WTC11 (cell line): ENCODE data around the gene PRR13. TPM values are rescaled to one million over a fixed set of nuclear protein-coding genes. Genes with fewer than 3 reads are reported as not detected.
"Not testable (repeated sequence)": the region's sequence is repeated elsewhere in the genome, so short reads cannot be mapped to it uniquely, and the experiment has no call there.

Experiments
- ATAC-seq: fragments of 200-7000 bp; cut with Tn5 transposase; 2 replicates; pipeline ENCODE4 v1.10.0; 2021; ENCODE audit warnings: mild to moderate bottlenecking, moderate library complexity
- CTCF ChIA-PET: fragments of 300-600 bp; sonication (Branson Sonifier 250); formaldehyde crosslinking; loops from one replicate; lab custom pipeline; 2021; ENCODE audit warnings: antibody characterized with exemption; lab: Charles Lee
- POLR2A ChIA-PET: fragments of 350-600 bp; sonication (Branson Sonifier 250); formaldehyde crosslinking; loops from one replicate; lab custom pipeline; 2021; ENCODE audit warnings: antibody characterized with exemption; lab: Charles Lee
- DNase-seq: peaks from one replicate; pipeline ENCODE4 v3.0.0; 2021; ENCODE audit warnings: low spot score
- H3K27ac Mint-ChIP-seq: 2 replicates; pipeline ENCODE4 v1.8.0; 2021; ENCODE audit warnings: mixed read lengths
- H3K27me3 Mint-ChIP-seq: 2 replicates; pipeline ENCODE4 v1.8.0; 2021; ENCODE audit warnings: low read depth, mild to moderate bottlenecking, moderate library complexity, mixed read lengths
- H3K36me3 Mint-ChIP-seq: 2 replicates; pipeline ENCODE4 v1.8.0; 2021; ENCODE audit warnings: mixed read lengths
- H3K4me1 Mint-ChIP-seq: 2 replicates; pipeline ENCODE4 v1.8.0; 2022; ENCODE audit warnings: mixed read lengths
- H3K4me3 Mint-ChIP-seq: 2 replicates; pipeline ENCODE4 v1.8.0; 2021; ENCODE audit warnings: mild to moderate bottlenecking, moderate library complexity, mixed read lengths
- H3K9me3 Mint-ChIP-seq: 2 replicates; pipeline ENCODE4 v1.8.0; 2021; ENCODE audit warnings: mixed read lengths
- CREM ChIP-seq: sonication (generic); formaldehyde crosslinking; IDR thresholded peaks from 2 replicates; pipeline ENCODE4 v1.8.1; 2022; ENCODE audit warnings: mild to moderate bottlenecking, missing genetic modification reagents, moderate library complexity
- ELF4 ChIP-seq: sonication (generic); formaldehyde crosslinking; IDR thresholded peaks from 2 replicates; pipeline ENCODE4 v1.8.1; 2022; ENCODE audit warnings: low read depth, mild to moderate bottlenecking, moderate library complexity, missing genetic modification reagents
- KAT7 ChIP-seq: sonication (generic); formaldehyde crosslinking; IDR thresholded peaks from 2 replicates; pipeline ENCODE4 v1.8.1; 2023; ENCODE audit warnings: missing genetic modification reagents, mild to moderate bottlenecking, borderline replicate concordance
- NFYB ChIP-seq: sonication (generic); formaldehyde crosslinking; conservative IDR thresholded peaks from 2 replicates; pipeline ENCODE4 v1.8.0; 2022; ENCODE audit warnings: low read depth, missing genetic modification reagents
- NR3C1 ChIP-seq: sonication (generic); formaldehyde crosslinking; conservative IDR thresholded peaks from 2 replicates; pipeline ENCODE4 v1.8.1; 2023; ENCODE audit warnings: low read depth, mild to moderate bottlenecking, missing genetic modification reagents
- PRRX2 ChIP-seq: fragments of 250-450 bp; sonication (Bioruptor Pico); IDR thresholded peaks from 2 replicates; pipeline ENCODE4 v1.8.0; 2021; ENCODE audit warnings: mild to moderate bottlenecking
- SP1 ChIP-seq: sonication (generic); formaldehyde crosslinking; conservative IDR thresholded peaks from 2 replicates; pipeline ENCODE4 v1.8.1; 2022; ENCODE audit warnings: missing genetic modification reagents
- ZNF232 ChIP-seq: sonication (generic); formaldehyde crosslinking; IDR thresholded peaks from 2 replicates; pipeline ENCODE4 v1.8.0; 2022; ENCODE audit warnings: mild to moderate bottlenecking, missing genetic modification reagents
- ZNF416 ChIP-seq: fragments of 250-450 bp; sonication (Bioruptor Pico); IDR thresholded peaks from 2 replicates; pipeline ENCODE4 v1.9.0; 2021; ENCODE audit warnings: mild to moderate bottlenecking, inconsistent platforms
- total RNA-seq: library from RNA; stranded (reverse); gene quantifications from 3 replicates; pipeline ENCODE4 v1.2.3, GENCODE V29; 2021
- TF ChIP-seq, protein P1 (sequence below): sonication (generic); formaldehyde crosslinking; IDR thresholded peaks from 2 replicates; pipeline ENCODE4 v1.8.0; 2023; ENCODE audit warnings: mild to moderate bottlenecking, missing genetic modification reagents
- TF ChIP-seq, protein P2 (sequence below): sonication (generic); formaldehyde crosslinking; IDR thresholded peaks from 2 replicates; pipeline ENCODE4 v1.8.1; 2023; ENCODE audit warnings: mild to moderate bottlenecking, moderate library complexity, missing genetic modification reagents
- TF ChIP-seq, protein P3 (sequence below): sonication (generic); formaldehyde crosslinking; IDR thresholded peaks from 2 replicates; pipeline ENCODE4 v1.8.0; 2022; ENCODE audit warnings: mild to moderate bottlenecking, missing genetic modification reagents
- TF ChIP-seq, protein P4 (sequence below): sonication (generic); formaldehyde crosslinking; IDR thresholded peaks from 2 replicates; pipeline ENCODE4 v1.8.0; 2023; ENCODE audit warnings: missing genetic modification reagents
- TF ChIP-seq, protein P5 (sequence below): sonication (generic); formaldehyde crosslinking; IDR thresholded peaks from 2 replicates; pipeline ENCODE4 v1.8.0; 2022; ENCODE audit warnings: mild to moderate bottlenecking, missing genetic modification reagents
- TF ChIP-seq, protein P6 (sequence below): fragments of 200-600 bp; IDR thresholded peaks from 2 replicates; pipeline ENCODE4 v1.8.0; 2022; ENCODE audit warnings: antibody characterized with exemption

PRR13 gene
- total RNA-seq, 1 experiment from 2014 or later: 187 TPM

DNA sequence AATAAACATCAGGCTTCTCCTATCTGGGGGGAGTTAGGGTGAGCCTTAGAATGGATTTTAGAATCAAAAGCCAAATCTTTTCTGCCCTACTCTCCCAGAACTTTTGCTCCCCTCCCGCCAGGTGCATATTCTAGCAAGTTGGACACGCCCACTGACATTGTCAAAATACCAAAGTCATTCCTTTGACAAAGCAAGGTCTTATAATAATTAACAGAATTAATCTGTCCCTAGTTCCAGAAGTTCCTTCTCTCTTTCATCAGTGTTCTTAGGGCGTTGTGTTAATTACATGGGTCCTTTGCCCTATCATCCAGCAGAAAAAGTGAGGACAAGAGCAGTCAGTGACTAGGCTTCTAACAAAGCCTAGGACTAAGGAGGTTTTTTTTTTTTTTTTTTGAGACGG lies 2.4 kb downstream of the PRR13 start (continued):
- TF ChIP-seq ZNF416 (CRISPR knock-in tag): no peak
- TF ChIP-seq, protein P1, sequence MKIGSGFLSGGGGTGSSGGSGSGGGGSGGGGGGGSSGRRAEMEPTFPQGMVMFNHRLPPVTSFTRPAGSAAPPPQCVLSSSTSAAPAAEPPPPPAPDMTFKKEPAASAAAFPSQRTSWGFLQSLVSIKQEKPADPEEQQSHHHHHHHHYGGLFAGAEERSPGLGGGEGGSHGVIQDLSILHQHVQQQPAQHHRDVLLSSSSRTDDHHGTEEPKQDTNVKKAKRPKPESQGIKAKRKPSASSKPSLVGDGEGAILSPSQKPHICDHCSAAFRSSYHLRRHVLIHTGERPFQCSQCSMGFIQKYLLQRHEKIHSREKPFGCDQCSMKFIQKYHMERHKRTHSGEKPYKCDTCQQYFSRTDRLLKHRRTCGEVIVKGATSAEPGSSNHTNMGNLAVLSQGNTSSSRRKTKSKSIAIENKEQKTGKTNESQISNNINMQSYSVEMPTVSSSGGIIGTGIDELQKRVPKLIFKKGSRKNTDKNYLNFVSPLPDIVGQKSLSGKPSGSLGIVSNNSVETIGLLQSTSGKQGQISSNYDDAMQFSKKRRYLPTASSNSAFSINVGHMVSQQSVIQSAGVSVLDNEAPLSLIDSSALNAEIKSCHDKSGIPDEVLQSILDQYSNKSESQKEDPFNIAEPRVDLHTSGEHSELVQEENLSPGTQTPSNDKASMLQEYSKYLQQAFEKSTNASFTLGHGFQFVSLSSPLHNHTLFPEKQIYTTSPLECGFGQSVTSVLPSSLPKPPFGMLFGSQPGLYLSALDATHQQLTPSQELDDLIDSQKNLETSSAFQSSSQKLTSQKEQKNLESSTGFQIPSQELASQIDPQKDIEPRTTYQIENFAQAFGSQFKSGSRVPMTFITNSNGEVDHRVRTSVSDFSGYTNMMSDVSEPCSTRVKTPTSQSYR (CRISPR knock-in tag): no peak

DNA sequence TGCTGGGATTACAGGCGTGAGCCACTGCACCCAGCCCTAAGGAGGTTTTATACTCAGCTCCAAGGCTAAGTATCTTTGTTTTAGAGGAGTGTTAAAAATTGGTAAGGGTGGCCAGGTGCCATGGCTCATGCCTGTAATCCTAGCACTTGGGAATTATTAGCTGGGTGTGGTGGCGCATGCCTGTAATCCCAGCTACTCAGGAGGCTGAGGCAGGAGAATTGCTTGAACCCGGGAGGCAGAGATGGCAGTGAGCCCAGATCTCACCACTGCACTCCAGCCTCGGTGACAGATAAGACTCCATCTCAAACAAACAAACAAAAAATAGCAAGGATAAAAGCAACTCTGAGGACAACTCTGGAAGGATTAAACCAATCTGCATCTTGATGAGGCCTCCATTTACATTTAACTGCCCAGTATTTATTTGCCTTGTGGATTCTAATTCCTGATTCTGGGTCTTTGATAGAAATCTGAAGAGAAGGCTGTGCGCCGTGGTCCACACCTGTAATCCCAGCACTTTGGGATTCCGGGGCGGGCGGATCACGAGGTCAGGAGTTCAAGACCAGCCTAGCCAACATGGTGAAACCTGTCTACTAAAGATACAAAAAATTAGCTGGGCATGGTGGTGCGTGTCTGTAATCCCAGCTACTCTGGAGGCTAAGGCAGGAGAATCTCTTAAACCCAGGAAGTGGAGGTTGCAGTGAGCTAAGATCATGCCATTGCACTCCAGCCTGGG lies 3.2 kb downstream of the PRR13 start:
- Mint-ChIP-seq H3K36me3 (peaks cover 40% of the 10 kb centered on the region), H3K4me3 (peak overlapping the region; percentile 18; the same call in 1 of the 2 replicates), H3K4me1 (peaks cover 32% of the 10 kb centered on the region)
- not testable (repeated sequence) for DNase-seq, H3K9me3 Mint-ChIP-seq, H3K27me3 Mint-ChIP-seq, H3K27ac Mint-ChIP-seq, ATAC-seq
- ChIA-PET POLR2A (interaction anchor here (0.5 kb wide), 1 partner anchor 43 kb away, joined by 4 read pairs; no protein-coding TSS in a partner anchor), CTCF (interaction anchor here (1.0 to 1.4 kb wide), 2 partner anchors 92 to 123 kb away, joined by 3 to 4 read pairs; partner anchors contain the start of gene AAAS)

DNA sequence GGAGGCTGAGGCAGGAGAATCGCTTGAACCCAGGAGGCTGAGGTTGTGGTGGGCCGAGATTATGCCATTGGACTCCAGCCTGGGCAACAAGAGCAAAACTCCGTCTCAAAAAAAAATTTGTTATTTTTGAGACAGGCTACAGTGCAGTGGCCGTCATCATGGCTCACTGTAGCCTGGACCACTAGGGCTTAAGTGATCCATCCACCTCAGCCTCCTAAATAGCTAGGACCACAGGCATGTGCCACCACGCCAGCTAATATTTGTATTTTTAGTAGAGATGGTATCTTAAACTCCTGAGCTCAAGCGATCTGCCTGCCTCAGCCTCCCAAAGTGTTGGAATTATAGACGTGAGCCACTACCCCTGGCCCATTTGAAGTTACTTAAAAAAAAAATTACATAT lies 9.4 kb downstream of the PRR13 start:
- POLR2A ChIA-PET: interaction anchor here (0.6 to 1.1 kb wide), 4 partner anchors 10 to 191 kb away, joined by 3 to 4 read pairs (median 3); no protein-coding TSS in a partner anchor
- TF ChIP-seq, protein P2, sequence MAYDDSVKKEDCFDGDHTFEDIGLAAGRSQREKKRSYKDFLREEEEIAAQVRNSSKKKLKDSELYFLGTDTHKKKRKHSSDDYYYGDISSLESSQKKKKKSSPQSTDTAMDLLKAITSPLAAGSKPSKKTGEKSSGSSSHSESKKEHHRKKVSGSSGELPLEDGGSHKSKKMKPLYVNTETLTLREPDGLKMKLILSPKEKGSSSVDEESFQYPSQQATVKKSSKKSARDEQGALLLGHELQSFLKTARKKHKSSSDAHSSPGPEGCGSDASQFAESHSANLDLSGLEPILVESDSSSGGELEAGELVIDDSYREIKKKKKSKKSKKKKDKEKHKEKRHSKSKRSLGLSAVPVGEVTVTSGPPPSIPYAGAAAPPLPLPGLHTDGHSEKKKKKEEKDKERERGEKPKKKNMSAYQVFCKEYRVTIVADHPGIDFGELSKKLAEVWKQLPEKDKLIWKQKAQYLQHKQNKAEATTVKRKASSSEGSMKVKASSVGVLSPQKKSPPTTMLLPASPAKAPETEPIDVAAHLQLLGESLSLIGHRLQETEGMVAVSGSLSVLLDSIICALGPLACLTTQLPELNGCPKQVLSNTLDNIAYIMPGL (CRISPR knock-in tag): no peak
- no peak for TF ChIP-seq ELF4 (CRISPR knock-in tag)
- TF ChIP-seq, protein P1 (CRISPR knock-in tag): no peak
- TF ChIP-seq, protein P3, sequence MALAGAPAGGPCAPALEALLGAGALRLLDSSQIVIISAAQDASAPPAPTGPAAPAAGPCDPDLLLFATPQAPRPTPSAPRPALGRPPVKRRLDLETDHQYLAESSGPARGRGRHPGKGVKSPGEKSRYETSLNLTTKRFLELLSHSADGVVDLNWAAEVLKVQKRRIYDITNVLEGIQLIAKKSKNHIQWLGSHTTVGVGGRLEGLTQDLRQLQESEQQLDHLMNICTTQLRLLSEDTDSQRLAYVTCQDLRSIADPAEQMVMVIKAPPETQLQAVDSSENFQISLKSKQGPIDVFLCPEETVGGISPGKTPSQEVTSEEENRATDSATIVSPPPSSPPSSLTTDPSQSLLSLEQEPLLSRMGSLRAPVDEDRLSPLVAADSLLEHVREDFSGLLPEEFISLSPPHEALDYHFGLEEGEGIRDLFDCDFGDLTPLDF (CRISPR knock-in tag): no peak
- TF ChIP-seq, protein P4, sequence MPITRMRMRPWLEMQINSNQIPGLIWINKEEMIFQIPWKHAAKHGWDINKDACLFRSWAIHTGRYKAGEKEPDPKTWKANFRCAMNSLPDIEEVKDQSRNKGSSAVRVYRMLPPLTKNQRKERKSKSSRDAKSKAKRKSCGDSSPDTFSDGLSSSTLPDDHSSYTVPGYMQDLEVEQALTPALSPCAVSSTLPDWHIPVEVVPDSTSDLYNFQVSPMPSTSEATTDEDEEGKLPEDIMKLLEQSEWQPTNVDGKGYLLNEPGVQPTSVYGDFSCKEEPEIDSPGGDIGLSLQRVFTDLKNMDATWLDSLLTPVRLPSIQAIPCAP (CRISPR knock-in tag): no peak
- Mint-ChIP-seq H3K27me3 (no peaks in the 10 kb centered on the region), H3K4me1 (peaks cover 23% of the 10 kb centered on the region), H3K27ac (no peak overlapping the region), H3K4me3 (no peak overlapping the region), H3K36me3 (peaks cover 50% of the 10 kb centered on the region), H3K9me3 (no peaks in the 10 kb centered on the region)
- no peak for ATAC-seq
- DNase-seq: no peak
- CTCF ChIA-PET: interaction anchor here (0.6 to 2.9 kb wide), 10 partner anchors 24 to 722 kb away, joined by 3 to 18 read pairs (median 4); partner anchors contain the start of genes AAAS and PFDN5

DNA sequence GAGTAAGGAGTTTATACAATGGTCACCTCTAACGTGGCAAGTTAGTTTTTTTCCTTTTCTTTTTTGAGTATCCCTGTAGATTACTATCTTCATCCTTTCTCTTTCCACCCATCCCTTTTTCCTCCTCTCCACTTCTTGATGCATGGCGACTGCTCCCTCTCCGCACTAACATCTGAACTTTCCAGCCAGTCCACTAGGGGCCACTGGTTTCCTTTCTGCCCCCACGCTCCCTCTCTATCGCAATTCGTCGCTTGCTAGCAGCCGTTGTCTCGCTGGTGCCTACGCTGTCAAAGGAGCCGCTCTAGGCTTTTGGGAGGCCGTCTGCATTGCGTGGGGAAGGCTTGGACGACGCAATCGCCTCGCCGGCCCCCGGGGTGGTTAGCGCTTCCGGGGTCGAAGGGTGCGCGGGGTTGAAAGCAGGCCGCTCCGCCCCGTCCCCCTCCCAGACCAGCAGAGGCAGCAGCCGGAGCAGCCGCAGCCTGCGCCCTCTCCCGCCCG lies 10.2 kb downstream of the PRR13 start, which contains the start of gene PCBP2:
Gene PCBP2, plus strand, starts transcription at position 442 of the 498 bp plus-strand sequence. CDS start 2,699 bp downstream, outside the sequence.
- H3K9me3 Mint-ChIP-seq: no peaks in the 10 kb centered on the region
- CTCF ChIA-PET: interaction anchor here (0.6 to 2.9 kb wide), 9 partner anchors 24 to 721 kb away, joined by 3 to 18 read pairs (median 5); partner anchors contain the start of genes AAAS and PFDN5
- H3K36me3 Mint-ChIP-seq: peaks cover 50% of the 10 kb centered on the region
- no peaks in the 10 kb centered on the region for H3K27me3 Mint-ChIP-seq
- H3K4me1 Mint-ChIP-seq: peaks cover 23% of the 10 kb centered on the region
- peak within 1 kb of the TSS; percentile 100 for H3K27ac Mint-ChIP-seq
- peak within 1 kb of the TSS; percentile 96 for H3K4me3 Mint-ChIP-seq
- peak; percentile 98 for DNase-seq
- POLR2A ChIA-PET: interaction anchor here (0.6 kb wide), 1 partner anchor 192 kb away, joined by 3 read pairs; no protein-coding TSS in a partner anchor
- peak; percentile 95 for ATAC-seq
- 0 out of 2 replicates have a peak, but pooled peaks have one; percentile 39 for TF ChIP-seq PRRX2
- TF ChIP-seq SP1 (CRISPR knock-in tag): peak; percentile 90
- peak; percentile 53; the same call in 1 of the 2 replicates for TF ChIP-seq ZNF232 (CRISPR knock-in tag)
- no peak for TF ChIP-seq NR3C1
- 0 out of 2 replicates have a peak, but pooled peaks have one; percentile 5 for TF ChIP-seq NFYB (CRISPR knock-in tag)
- TF ChIP-seq CREM (CRISPR knock-in tag): peak; percentile 87
- TF ChIP-seq KAT7 (CRISPR knock-in tag): no peak
- TF ChIP-seq, protein P5, sequence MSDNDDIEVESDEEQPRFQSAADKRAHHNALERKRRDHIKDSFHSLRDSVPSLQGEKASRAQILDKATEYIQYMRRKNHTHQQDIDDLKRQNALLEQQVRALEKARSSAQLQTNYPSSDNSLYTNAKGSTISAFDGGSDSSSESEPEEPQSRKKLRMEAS (CRISPR knock-in tag): peak; percentile 38; the same call in 1 of the 2 replicates
- TF ChIP-seq, protein P6, sequence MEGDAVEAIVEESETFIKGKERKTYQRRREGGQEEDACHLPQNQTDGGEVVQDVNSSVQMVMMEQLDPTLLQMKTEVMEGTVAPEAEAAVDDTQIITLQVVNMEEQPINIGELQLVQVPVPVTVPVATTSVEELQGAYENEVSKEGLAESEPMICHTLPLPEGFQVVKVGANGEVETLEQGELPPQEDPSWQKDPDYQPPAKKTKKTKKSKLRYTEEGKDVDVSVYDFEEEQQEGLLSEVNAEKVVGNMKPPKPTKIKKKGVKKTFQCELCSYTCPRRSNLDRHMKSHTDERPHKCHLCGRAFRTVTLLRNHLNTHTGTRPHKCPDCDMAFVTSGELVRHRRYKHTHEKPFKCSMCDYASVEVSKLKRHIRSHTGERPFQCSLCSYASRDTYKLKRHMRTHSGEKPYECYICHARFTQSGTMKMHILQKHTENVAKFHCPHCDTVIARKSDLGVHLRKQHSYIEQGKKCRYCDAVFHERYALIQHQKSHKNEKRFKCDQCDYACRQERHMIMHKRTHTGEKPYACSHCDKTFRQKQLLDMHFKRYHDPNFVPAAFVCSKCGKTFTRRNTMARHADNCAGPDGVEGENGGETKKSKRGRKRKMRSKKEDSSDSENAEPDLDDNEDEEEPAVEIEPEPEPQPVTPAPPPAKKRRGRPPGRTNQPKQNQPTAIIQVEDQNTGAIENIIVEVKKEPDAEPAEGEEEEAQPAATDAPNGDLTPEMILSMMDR: peak; percentile 50; the same call in 1 of the 2 replicates
